Measurements from ENCODE around the gene NGFR.

NGFR gene

DNA sequence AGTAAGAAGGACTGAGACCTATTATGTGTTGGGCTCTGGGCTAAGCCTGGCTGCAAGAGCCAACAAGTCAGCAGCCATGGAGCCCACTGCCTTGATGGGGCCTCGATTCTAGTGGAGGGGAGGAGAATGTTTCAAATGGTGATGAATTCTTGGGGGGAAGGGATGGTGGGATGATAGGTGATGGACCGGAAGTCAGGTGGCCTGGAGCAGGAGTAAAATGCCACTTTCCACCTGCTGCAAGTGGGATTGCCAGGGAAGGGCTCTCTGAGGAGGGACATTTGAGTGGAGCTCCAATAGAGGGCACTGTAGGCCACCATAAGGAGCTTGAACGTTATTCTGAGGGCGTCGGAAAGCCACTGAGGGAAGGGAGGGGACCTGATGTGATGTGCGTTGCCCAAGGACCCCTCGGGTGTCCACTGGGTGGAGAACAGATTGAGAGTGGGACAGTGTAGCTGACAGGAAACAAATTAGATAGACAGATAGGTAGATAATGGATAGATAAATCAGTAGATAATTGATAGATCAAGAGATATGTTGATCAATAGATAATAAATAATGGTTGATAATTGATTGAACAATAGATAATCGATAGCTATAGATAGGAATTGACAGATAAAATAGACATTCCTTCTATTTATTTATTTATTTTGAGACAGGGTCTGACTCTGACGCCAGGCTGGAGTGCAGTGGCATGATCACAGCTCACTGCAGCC lies 62.4 kb downstream of the NGFR start:
- DNase-seq (ENCODE audit: insufficient read length, low spot score) = no peak

More for the DNA sequence above, 62.4 kb downstream of the NGFR start:
- peak; percentile 66 for FAIRE-seq

All from GM19239 (cell line).